Measurements from ENCODE around the gene GPR50. TPM values are rescaled to one million over a fixed set of nuclear protein-coding genes. Genes with fewer than 3 reads are reported as not detected.
A peak's percentile ranks its signal among the peaks of the same experiment; 100 is the strongest.

The GPR50 gene
- total and polyA plus RNA-seq, 2 of the 8 experiments (the other 6 are each of a cell fraction or from before 2014, with no cell fraction given): 1.6 to 1.9 TPM

- Histone ChIP-seq H3K23ac (ENCODE audit: insufficient read length) (no peak overlapping the region), H3K4ac (replicated peaks; ENCODE audit: insufficient read length, low read depth, low read length) (no peak overlapping the region), H2BK20ac (ENCODE audit: low read length) (no peak overlapping the region), H4K8ac (ENCODE audit: extremely low read depth, insufficient read depth, low read length) (no peak overlapping the region), H3K23me2 (ENCODE audit: low read depth, low read length) (no peaks in the 10 kb centered on the region), H2BK120ac (replicated peaks; ENCODE audit: low read depth, low read length) (no peak overlapping the region), H4K20me1 (replicated peaks in 1 of 2; ENCODE audit: control insufficient read depth in 1 of 2, insufficient read depth in 2 of 2, low read length in 2 of 2) (no peaks in the 10 kb centered on the region), H3K4me2 (ENCODE audit: insufficient read depth in 1 of 2, low read depth in 2 of 2, low read length in 2 of 2) (peak overlapping the region; percentile 60 to 85), H2BK5ac (ENCODE audit: low read depth, low read length) (no peak overlapping the region), H3K14ac (ENCODE audit: insufficient read length) (no peak overlapping the region), H2BK15ac (ENCODE audit: low read length) (no peak overlapping the region), H3K79me2 (ENCODE audit: control insufficient read depth in 1 of 2, insufficient read depth in 2 of 2, low read length in 2 of 2) (no peaks in the 10 kb centered on the region), H4K91ac (replicated peaks; ENCODE audit: insufficient read length, low read length) (no peak overlapping the region), H3K27me3 (replicated peaks in 1 of 4; ENCODE audit: control insufficient read depth in 3 of 4, extremely low read depth in 1 of 4, insufficient read depth in 3 of 4, low read length in 3 of 4) (peaks cover 0 to 9% (median 5%) of the 10 kb centered on the region in 4 experiments; a peak in 5 of 7 replicates), H3K18ac (ENCODE audit: extremely low read depth, low read length) (no peak overlapping the region; the same call in 1 of the 2 replicates), H3K9me3 (ENCODE audit: insufficient read depth in 2 of 2, low read depth in 1 of 2, low read length in 1 of 2) (no peaks in the 10 kb centered on the region), H2BK12ac (ENCODE audit: low read depth, low read length) (no peak overlapping the region), H3K56ac (replicated peaks; ENCODE audit: insufficient read length, low read depth, low read length) (no peak overlapping the region), H3K79me1 (ENCODE audit: low read depth, low read length) (no peaks in the 10 kb centered on the region), H3K4me1 (replicated peaks in 1 of 4; ENCODE audit: control insufficient read depth in 3 of 4, insufficient read depth in 4 of 4, low read length in 3 of 4) (peaks cover 0 to 15% (median 5%) of the 10 kb centered on the region in 4 experiments; a peak in 6 of 7 replicates), H4K5ac (ENCODE audit: insufficient read length, low read depth, low read length) (no peak overlapping the region), H2AFZ (ENCODE audit: low read length) (peak overlapping the region; percentile 88), H2AK5ac (ENCODE audit: low read depth, low read length) (no peak overlapping the region), H3K27ac (ENCODE audit: low read depth, low read length) (no peak overlapping the region), H3K4me3 (ENCODE audit: extremely low read depth in 1 of 4, insufficient read depth in 2 of 4, low read depth in 3 of 4, low read length in 4 of 4) (peak overlapping the region; percentile 17 to 58 (median 22); a peak in 6 of 8 replicates), H3K36me3 (ENCODE audit: control insufficient read depth in 2 of 4, insufficient read depth in 4 of 4, low read length in 3 of 4) (no peaks in the 10 kb centered on the region), H3K9ac (replicated peaks in 1 of 4; ENCODE audit: extremely low read depth in 1 of 4, low read depth in 3 of 4, low read length in 3 of 4) (no peak overlapping the region)
- FAIRE-seq: peak; percentile 63
- POLR2A ChIA-PET (ENCODE audit: partially characterized antibody): interaction anchor here (0.6 to 0.9 kb wide), 2 partner anchors 47 to 614 kb away, joined by 3 read pairs; no protein-coding TSS in a partner anchor
- DNase-seq (ENCODE audit: low read depth in 1 of 2, low spot score in 2 of 2): peak in 1 of 2 experiments; percentile 46
- CTCF ChIA-PET (ENCODE audit: partially characterized antibody): no interaction called here
- TF ChIP-seq ASH2L (IDR thresholded peaks at IDR 0.05; ENCODE audit: low read length): peak; percentile 38
- no peak for TF ChIP-seq KDM1A (IDR thresholded peaks at IDR 0.05; ENCODE audit: borderline replicate concordance, low read length)
- TF ChIP-seq NRF1 (IDR thresholded peaks at IDR 0.05; ENCODE audit: low read depth, low read length): no peak
- 7% methylated on average over 14 of the region's 14 CpGs; no CpG with 5 or more reads in 1 of the 2 experiments for WGBS, 2 experiments (ENCODE audit: extremely low coverage in 1 of 2, insufficient coverage in 1 of 2, insufficient read length in 1 of 2, insufficient replicate concordance in 2 of 2, low coverage in 1 of 2, low lambda C conversion rate in 2 of 2, missing lambda C conversion rate in 1 of 2)
Observed at GRCh38 chrX:151183912-151184565, 7.7 kb downstream of the GPR50 start.
